GM23338 (cell line): Measurements from ENCODE around the gene GDF11.

Experiments
- CREB1 ChIP-seq: fragments of 250-450 bp; sonication (Bioruptor Pico); IDR thresholded peaks from 2 replicates; pipeline ENCODE4 v1.5.0; 2020; ENCODE audit warnings: low read depth, mild to moderate bottlenecking, moderate library complexity
- EZH2 ChIP-seq: fragments of 200-600 bp; sonication (generic); IDR thresholded peaks from one replicate; pipeline ENCODE4 v1.8.0; 2017; ENCODE audit warnings: antibody characterized with exemption, mild to moderate bottlenecking, low read depth; ENCODE audit not compliant: unreplicated experiment
- EZH2phosphoT487 ChIP-seq: fragments of 200-600 bp; sonication (generic); IDR thresholded peaks from one replicate; pipeline ENCODE4 v1.8.1; 2018; ENCODE audit warnings: antibody characterized with exemption; ENCODE audit not compliant: unreplicated experiment
- JUNB ChIP-seq: IDR thresholded peaks from one replicate; pipeline ENCODE4 v1.6.1; 2016; ENCODE audit warnings: antibody characterized with exemption; ENCODE audit not compliant: unreplicated experiment
- POLR2AphosphoS5 ChIP-seq: IDR thresholded peaks from 2 replicates; pipeline ENCODE4 v1.6.1; 2016; ENCODE audit warnings: antibody characterized with exemption, low read depth
- REST ChIP-seq: IDR thresholded peaks from one replicate; pipeline ENCODE4 v1.6.1; 2018; ENCODE audit warnings: antibody characterized with exemption; ENCODE audit not compliant: unreplicated experiment
- TF ChIP-seq, protein P1 (sequence below), 2 experiments: fragments of 200-600 bp in 1 of 2; sonication (generic) in 1 of 2; conservative IDR thresholded peaks; 2 replicates each; pipeline versions ENCODE4 v1.5.1 to v1.6.1; 2016 to 2017; ENCODE audit warnings: antibody characterized with exemption in 2 of 2, low read depth in 2 of 2, mild to moderate bottlenecking in 2 of 2, moderate library complexity in 1 of 2

DNA sequence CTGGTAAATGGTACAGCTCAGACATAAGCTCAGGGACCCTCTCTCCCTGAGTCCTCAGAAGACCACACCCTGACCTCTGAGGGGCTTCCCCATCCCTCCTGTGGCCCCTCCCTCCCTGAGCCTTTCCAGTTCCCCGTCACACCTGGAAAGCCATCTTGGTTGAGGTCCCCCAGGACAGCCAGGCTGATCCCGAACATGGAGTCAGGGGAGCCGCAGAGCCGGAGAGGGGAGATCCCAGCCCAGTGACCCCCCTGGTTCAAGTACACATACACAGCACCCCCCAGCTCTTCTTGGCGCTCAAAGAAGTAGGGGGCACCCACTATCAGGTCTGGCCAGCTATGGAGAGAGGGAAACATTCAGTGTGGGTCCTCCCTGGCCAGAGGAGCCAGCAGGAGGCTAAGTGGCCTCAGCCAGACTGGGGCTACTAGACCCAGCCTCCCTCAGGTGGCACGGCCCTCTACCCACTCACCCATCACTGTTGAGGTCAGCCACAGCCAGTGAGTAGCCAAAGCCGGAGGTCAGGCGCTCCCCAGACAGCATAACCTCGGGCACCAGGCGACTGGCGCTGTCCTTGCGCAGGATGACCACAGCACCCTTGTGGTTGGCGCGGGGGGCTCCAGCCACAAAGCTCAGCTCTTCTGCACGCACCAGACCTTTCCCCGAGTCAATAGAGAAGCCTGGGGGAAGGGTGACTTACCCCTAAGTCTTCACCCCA, 44.5 kb upstream of the GDF11 start:
- TF ChIP-seq, protein P1, sequence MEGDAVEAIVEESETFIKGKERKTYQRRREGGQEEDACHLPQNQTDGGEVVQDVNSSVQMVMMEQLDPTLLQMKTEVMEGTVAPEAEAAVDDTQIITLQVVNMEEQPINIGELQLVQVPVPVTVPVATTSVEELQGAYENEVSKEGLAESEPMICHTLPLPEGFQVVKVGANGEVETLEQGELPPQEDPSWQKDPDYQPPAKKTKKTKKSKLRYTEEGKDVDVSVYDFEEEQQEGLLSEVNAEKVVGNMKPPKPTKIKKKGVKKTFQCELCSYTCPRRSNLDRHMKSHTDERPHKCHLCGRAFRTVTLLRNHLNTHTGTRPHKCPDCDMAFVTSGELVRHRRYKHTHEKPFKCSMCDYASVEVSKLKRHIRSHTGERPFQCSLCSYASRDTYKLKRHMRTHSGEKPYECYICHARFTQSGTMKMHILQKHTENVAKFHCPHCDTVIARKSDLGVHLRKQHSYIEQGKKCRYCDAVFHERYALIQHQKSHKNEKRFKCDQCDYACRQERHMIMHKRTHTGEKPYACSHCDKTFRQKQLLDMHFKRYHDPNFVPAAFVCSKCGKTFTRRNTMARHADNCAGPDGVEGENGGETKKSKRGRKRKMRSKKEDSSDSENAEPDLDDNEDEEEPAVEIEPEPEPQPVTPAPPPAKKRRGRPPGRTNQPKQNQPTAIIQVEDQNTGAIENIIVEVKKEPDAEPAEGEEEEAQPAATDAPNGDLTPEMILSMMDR (conservative IDR thresholded peaks at IDR 0.05; ENCODE audit: low read depth in 2 of 2) = no peak
- TF ChIP-seq EZH2 (no peak), EZH2phosphoT487 (no peak), POLR2AphosphoS5 (no peak), JUNB (no peak), REST (no peak), CREB1 (CRISPR knock-in tag) (no peak)
